Adrenal gland (tissue), 12 donors: ENCODE data around the gene LRRC8B. TPM values are rescaled to one million over a fixed set of nuclear protein-coding genes. Genes with fewer than 3 reads are reported as not detected.

Experiments used
- DNase-seq, 7 donors: peaks; one replicate each; pipeline ENCODE4 v3.0.0-alpha.2; 2019 to 2020
- H3K27ac ChIP-seq, 5 donors: fragments of 200-600 bp; sonication (generic) in 4 of 5; 1 replicate in 3 of 5; 2 replicates in 2 of 5; pipeline versions ENCODE4 v1.5.1 to v1.8.0; 2016 to 2020; ENCODE audit warnings: mild to moderate bottlenecking in 1 of 5
- H3K27me3 ChIP-seq: fragments of 200-600 bp; 2 replicates; pipeline ENCODE4 v1.8.0; 2021
- H3K36me3 ChIP-seq, 2 donors: fragments of 200-600 bp; replicated peaks in 1 of 2; 1 replicate in 1 of 2; 2 replicates in 1 of 2; pipeline versions ENCODE4 v1.5.1 to v1.8.0; 2018 to 2022
- H3K4me1 ChIP-seq, 2 donors: fragments of 200-600 bp; replicated peaks in 1 of 2; 1 replicate in 1 of 2; 2 replicates in 1 of 2; pipeline versions ENCODE4 v1.5.1 to v1.8.0; 2018 to 2021
- H3K4me3 ChIP-seq, 4 donors: fragments of 200-600 bp; sonication (generic) in 3 of 4; one replicate each; pipeline ENCODE4 v1.5.1; 2016 to 2018
- H3K9me3 ChIP-seq, 3 donors: fragments of 200-600 bp; sonication (generic) in 1 of 3; replicated peaks in 1 of 3; 1 replicate in 2 of 3; 2 replicates in 1 of 3; pipeline versions ENCODE4 v1.5.1 to v1.8.0; 2016 to 2021
- POLR2A ChIP-seq, 2 donors: fragments of 450-650 bp; IDR thresholded peaks; one replicate each; pipeline ENCODE4 v1.6.1; 2017; ENCODE audit warnings: antibody characterized with exemption in 2 of 2, mild to moderate bottlenecking in 2 of 2, moderate library complexity in 1 of 2
- WGBS, 4 donors: extraction: QIAGEN DNeasy Blood & Tissue Kit in 2 of 4; methylation state at CpG; one replicate each; pipeline versions ENCODE4 v1.1.5 to v1.1.7; 2013 to 2017; 5-methylcytosine and 5-hydroxymethylcytosine counted together
- intact Hi-C, 2 donors: fragments of 100-400 bp; cut with DNase I; formaldehyde crosslinking; loops; one replicate each; pipeline versions ENCODE4 v1.14.1 to v1.15.0; 2022 to 2023
- polyA plus RNA-seq, 3 donors: library from polyadenylated mRNA; stranded (reverse); fragments of 200-250 nt in 2 of 3; fragments of 350-450 nt in 1 of 3; fragmentation: Illumina TruSeq in 1 of 3; extraction: RNeasy Lipid Tissue Mini Kit (QIAGEN cat#74804) in 1 of 3; gene quantifications; one replicate each; pipeline ENCODE4 v1.2.3, GENCODE V29; 2013 to 2014
- total RNA-seq, 9 donors: library from RNA; depleted of rRNA in 4 of 9; stranded (reverse); fragments of >200 nt in 4 of 9; fragments of 120-200 nt in 1 of 9; fragmentation: NEBNext Ultra II Directional in 1 of 9; extraction: Animal tissue kit (Norgen Biotek cat#: 25700) in 1 of 9; gene quantifications; one replicate each; pipeline versions ENCODE4 v1.1.0 to v1.2.4, GENCODE V29; 2013 to 2023
- TF ChIP-seq, protein P1 (sequence below), 6 experiments: fragments of 450-650 bp in 4 of 6; fragments of 200-600 bp in 2 of 6; sonication (generic) in 1 of 6; IDR thresholded peaks; 1 replicate in 5 of 6; 2 replicates in 1 of 6; pipeline versions ENCODE4 v1.5.1 to v1.8.0; 2016 to 2021; ENCODE audit warnings: antibody characterized with exemption in 6 of 6, mild to moderate bottlenecking in 2 of 6, moderate library complexity in 1 of 6
- donor health status: healthy with polysubstance abuse.
- donor health status: Bipolar disorder and iron deficiency.
- donor health status: DM: yes; HTN: yes; CAD: no.
- donor health status: DM: no; HTN: no; CAD: no.
- donor health status: DM: no; HTN: no; CAD: no.
- donor health status: DM: yes; HTN: yes; CAD: no.

The LRRC8B gene
- total and polyA plus RNA-seq, 12 donors, result 7.7 to 69.6 (median 39.1) TPM

DNA sequence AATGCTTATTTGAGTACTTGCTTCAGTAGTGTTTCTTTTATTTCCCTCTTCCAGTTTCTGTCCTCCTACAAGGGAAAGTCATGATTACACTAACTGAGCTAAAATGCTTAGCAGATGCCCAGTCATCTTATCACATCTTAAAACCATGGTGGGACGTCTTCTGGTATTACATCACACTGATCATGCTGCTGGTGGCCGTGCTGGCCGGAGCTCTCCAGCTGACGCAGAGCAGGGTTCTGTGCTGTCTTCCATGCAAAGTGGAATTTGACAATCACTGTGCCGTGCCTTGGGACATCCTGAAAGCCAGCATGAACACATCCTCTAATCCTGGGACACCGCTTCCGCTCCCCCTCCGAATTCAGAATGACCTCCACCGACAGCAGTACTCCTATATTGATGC is 57.9 kb downstream of the LRRC8B start:
- no peak for TF ChIP-seq POLR2A (IDR thresholded peaks at IDR 0.05)
- TF ChIP-seq, protein P1, sequence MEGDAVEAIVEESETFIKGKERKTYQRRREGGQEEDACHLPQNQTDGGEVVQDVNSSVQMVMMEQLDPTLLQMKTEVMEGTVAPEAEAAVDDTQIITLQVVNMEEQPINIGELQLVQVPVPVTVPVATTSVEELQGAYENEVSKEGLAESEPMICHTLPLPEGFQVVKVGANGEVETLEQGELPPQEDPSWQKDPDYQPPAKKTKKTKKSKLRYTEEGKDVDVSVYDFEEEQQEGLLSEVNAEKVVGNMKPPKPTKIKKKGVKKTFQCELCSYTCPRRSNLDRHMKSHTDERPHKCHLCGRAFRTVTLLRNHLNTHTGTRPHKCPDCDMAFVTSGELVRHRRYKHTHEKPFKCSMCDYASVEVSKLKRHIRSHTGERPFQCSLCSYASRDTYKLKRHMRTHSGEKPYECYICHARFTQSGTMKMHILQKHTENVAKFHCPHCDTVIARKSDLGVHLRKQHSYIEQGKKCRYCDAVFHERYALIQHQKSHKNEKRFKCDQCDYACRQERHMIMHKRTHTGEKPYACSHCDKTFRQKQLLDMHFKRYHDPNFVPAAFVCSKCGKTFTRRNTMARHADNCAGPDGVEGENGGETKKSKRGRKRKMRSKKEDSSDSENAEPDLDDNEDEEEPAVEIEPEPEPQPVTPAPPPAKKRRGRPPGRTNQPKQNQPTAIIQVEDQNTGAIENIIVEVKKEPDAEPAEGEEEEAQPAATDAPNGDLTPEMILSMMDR (IDR thresholded peaks at IDR 0.05), result no peak
- no peak overlapping the region for H3K4me3 ChIP-seq
- no peaks in the 10 kb centered on the region for H3K27me3 ChIP-seq
- DNase-seq, result no peak
- no peak overlapping the region for H3K27ac ChIP-seq
- intact Hi-C loops, result no loop called here
- no peaks in the 10 kb centered on the region for H3K4me1 ChIP-seq
- WGBS, 4 donors, result 91 to 95% (median 93%) methylated on average over 8 to 9 of the region's 9 CpGs
- peaks cover 0 to 23% of the 10 kb centered on the region in 2 donors for H3K36me3 ChIP-seq
- H3K9me3 ChIP-seq, result no peaks in the 10 kb centered on the region

DNA sequence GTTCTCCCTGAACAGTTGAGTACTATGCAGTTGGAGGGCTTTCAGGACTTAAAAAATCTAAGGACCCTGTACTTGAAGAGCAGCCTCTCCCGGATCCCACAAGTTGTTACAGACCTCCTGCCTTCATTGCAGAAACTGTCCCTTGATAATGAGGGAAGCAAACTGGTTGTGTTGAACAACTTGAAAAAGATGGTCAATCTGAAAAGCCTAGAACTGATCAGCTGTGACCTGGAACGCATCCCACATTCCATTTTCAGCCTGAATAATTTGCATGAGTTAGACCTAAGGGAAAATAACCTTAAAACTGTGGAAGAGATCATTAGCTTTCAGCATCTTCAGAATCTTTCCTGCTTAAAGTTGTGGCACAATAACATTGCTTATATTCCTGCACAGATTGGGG is 59.6 kb downstream of the LRRC8B start:
- H3K36me3 ChIP-seq, result peaks cover 0 to 23% of the 10 kb centered on the region in 2 donors
- H3K27me3 ChIP-seq, result no peaks in the 10 kb centered on the region
- H3K9me3 ChIP-seq, result no peaks in the 10 kb centered on the region
- H3K4me3 ChIP-seq, result no peak overlapping the region
- no peak for DNase-seq
- TF ChIP-seq, protein P1 (IDR thresholded peaks at IDR 0.05), result no peak
- no peak for TF ChIP-seq POLR2A (IDR thresholded peaks at IDR 0.05)
- H3K27ac ChIP-seq, result no peak overlapping the region
- 93 to 100% (median 95%) methylated on average over 2 of the region's 2 CpGs for WGBS, 4 donors
- intact Hi-C loops, result no loop called here
- H3K4me1 ChIP-seq, result peaks cover under 1% of the 10 kb centered on the region in 2 donors

DNA sequence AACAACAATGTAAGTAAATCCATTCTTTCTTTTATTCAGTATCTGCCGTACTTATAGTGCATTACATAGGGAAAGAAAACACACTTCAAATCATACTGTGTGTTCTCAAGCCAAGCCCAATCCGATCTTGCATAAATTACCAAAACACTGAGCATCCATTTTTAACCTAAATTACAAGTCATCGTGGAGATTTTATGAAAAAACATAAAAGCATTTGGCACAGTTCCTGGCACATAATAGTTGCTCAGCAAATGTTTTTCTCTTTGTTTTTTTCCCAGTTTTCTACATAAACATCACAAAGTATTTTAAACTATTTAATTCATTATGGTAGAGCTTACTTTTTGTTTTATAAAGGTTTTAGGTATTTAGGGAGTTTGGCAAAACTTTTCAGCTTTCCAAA is 60.2 kb downstream of the LRRC8B start:
- DNase-seq, result no peak
- Histone ChIP-seq H3K36me3 (peaks cover 0 to 23% of the 10 kb centered on the region in 2 donors), H3K27me3 (no peaks in the 10 kb centered on the region), H3K4me1 (peaks cover 6 to 7% of the 10 kb centered on the region in 2 donors), H3K27ac (no peak overlapping the region), H3K4me3 (no peak overlapping the region), H3K9me3 (no peaks in the 10 kb centered on the region)
- WGBS, 4 donors, result 81 to 88% (median 83%) methylated on average over 3 of the region's 3 CpGs
- TF ChIP-seq, protein P1 (IDR thresholded peaks at IDR 0.05), result no peak
- no peak for TF ChIP-seq POLR2A (IDR thresholded peaks at IDR 0.05)
- intact Hi-C loops, result no loop called here

DNA sequence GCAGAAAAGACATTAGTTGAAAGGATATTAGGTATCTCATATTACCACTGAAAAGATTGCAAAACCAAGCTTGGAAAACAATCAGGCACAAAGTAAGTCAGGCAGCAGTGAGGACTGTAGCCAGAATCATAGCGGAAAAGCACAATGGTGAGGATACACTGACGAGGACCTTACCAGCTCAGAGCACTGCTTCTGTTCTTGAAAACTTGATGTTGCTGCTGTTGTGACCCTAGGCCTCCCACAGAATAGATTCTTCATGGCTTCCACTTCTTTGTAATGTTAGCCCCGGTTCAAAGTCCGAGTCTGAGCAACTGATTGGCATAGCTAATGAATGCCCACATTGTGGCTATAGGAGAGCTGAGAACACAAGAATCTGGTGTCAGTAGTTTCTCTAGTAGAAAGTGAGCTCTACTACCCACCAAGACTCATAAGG is 63.1 kb downstream of the LRRC8B start:
- intact Hi-C loops, result no loop called here
- peaks cover 0 to 13% of the 10 kb centered on the region in 2 donors for H3K36me3 ChIP-seq
- H3K9me3 ChIP-seq, result no peaks in the 10 kb centered on the region
- WGBS, 4 donors, result 87 to 95% (median 94%) methylated on average over 4 of the region's 4 CpGs
- no peak overlapping the region for H3K27ac ChIP-seq
- no peaks in the 10 kb centered on the region for H3K27me3 ChIP-seq
- H3K4me3 ChIP-seq, result no peak overlapping the region
- DNase-seq, result no peak
- peaks cover 11 to 13% of the 10 kb centered on the region in 2 donors for H3K4me1 ChIP-seq
- no peak for TF ChIP-seq POLR2A (IDR thresholded peaks at IDR 0.05)
- TF ChIP-seq, protein P1 (IDR thresholded peaks at IDR 0.05), result no peak
